Measurements from ENCODE around the gene CPED1.
A peak's percentile ranks its signal among the peaks of the same experiment; 100 is the strongest.

CPED1 gene

DNA sequence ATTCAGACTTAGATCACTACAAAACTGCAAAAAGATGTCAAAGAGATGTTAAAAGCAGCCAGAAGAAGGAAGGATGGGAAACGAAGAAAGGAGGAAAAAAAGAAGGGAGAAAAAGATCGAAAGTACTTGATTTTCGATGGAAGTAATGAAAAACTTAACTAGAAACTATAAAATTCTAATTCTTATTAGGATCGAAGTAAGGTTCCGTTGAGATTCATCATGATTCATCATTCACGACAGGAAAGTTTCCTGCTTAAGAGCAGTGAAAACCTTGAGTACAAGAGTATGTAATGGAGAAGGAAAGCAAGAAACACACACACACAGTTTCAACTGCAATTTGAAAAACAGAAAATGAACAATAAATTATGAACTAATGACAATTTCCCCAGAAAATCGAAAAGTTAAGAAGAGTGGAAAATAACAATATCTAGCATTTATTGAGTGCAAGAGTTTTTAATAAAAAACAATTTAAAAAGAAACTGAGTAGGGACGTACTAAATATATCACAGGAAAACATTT lies 39.1 kb upstream of the CPED1 start:
- H3K27ac ChIP-seq: no peak overlapping the region
- TF ChIP-seq ZFX (IDR thresholded peaks at IDR 0.05) (no peak), CTCF (conservative IDR thresholded peaks at IDR 0.05) (no peak)

DNA sequence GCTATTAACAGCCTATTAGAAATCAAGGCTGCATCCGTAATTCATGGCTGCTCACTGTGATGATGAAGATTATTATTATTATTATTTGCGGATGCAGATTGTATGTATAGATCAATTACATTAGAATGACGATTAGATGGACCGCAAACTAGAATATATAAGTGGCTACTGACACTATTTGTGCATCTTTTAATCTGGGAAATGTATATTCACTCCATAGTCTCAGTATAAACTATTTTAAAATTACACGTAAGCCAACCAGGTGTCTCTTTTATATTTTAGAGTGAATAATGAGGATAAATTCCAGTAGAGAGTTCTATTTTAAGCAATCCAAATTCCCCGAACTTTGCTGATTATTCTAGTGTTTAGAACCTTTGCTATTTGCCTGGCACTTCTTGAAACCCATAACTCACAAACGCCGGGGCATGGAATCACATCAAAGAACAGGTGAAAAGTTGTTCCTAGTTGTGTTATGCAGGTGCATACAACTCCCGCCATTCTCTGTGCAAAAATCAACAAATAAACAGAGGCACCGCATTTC lies 38.4 kb upstream of the CPED1 start:
- peak overlapping the region; percentile 83 for H3K27ac ChIP-seq
- TF ChIP-seq ZFX (IDR thresholded peaks at IDR 0.05): no peak
- TF ChIP-seq CTCF (conservative IDR thresholded peaks at IDR 0.05): no peak

- TF ChIP-seq CTCF (conservative IDR thresholded peaks at IDR 0.05): no peak
- TF ChIP-seq ZFX (IDR thresholded peaks at IDR 0.05): no peak
- peak within 1 kb of the TSS; percentile 83 for H3K27ac ChIP-seq
Observed at GRCh38 chr7:120950539-120951308, 37.8 kb upstream of the CPED1 start, which contains the start of gene ING3. Gene ING3, plus strand, starts transcription at chr7:120950777. Its CDS starts 120 bp downstream, at chr7:120950897.

GRCh38 chr7:120951309-120951699 lies 37.2 kb upstream of the CPED1 start:
- TF ChIP-seq CTCF (conservative IDR thresholded peaks at IDR 0.05) (no peak), ZFX (IDR thresholded peaks at IDR 0.05) (no peak)
- peak overlapping the region; percentile 83 for H3K27ac ChIP-seq

GRCh38 chr7:120951826-120952225 lies 36.7 kb upstream of the CPED1 start:
- H3K27ac ChIP-seq: no peak overlapping the region
- TF ChIP-seq CTCF (conservative IDR thresholded peaks at IDR 0.05) (no peak), ZFX (IDR thresholded peaks at IDR 0.05) (no peak)

- TF ChIP-seq CTCF (conservative IDR thresholded peaks at IDR 0.05) (no peak), ZFX (IDR thresholded peaks at IDR 0.05) (no peak)
- no peak overlapping the region for H3K27ac ChIP-seq
Observed at GRCh38 chr7:120955577-120956149, 32.8 kb upstream of the CPED1 start.

GRCh38 chr7:120959929-120960484 lies 28.5 kb upstream of the CPED1 start:
- H3K27ac ChIP-seq: no peak overlapping the region

More at GRCh38 chr7:120959929-120960484, 28.5 kb upstream of the CPED1 start:
- TF ChIP-seq ZFX (IDR thresholded peaks at IDR 0.05) (no peak), CTCF (conservative IDR thresholded peaks at IDR 0.05) (no peak)

Measured in C4-2B (cell line).